ENCODE measurements around the gene NKX6-1. TPM values are rescaled to one million over a fixed set of nuclear protein-coding genes. Genes with fewer than 3 reads are reported as not detected.
A peak's percentile ranks its signal among the peaks of the same experiment; 100 is the strongest.

NKX6-1 gene
- total RNA-seq, 4 donors from 2014 or later, result 0.40 to 19.1 TPM; not detected in 2

GRCh38 chr4:84495118-84495793 lies 3.8 kb downstream of the NKX6-1 start:
- H3K36me3 ChIP-seq, result peaks cover 0 to 9% of the 10 kb centered on the region in 2 donors
- H3K4me1 ChIP-seq, result peaks cover 17 to 44% of the 10 kb centered on the region in 2 donors
- TF ChIP-seq POLR2A (IDR thresholded peaks at IDR 0.05), result peak in 1 of 2 donors; percentile 40
- no peak for TF ChIP-seq CTCF (IDR thresholded peaks at IDR 0.05)
- no peaks in the 10 kb centered on the region for H3K9me3 ChIP-seq
- peak overlapping the region in 1 of 3 donors; percentile 92 for H3K27ac ChIP-seq
- intact Hi-C loops (cut with DNase I), result loop anchor here (10.0 kb wide), 1 partner anchor 340 kb away; no protein-coding TSS in a partner anchor
- no peak for DNase-seq
- 26 to 30% methylated on average over 21 of the region's 21 CpGs for WGBS, 2 donors
- H3K4me3 ChIP-seq (replicated peaks in 1 of 3), result no peak overlapping the region
- no peaks in the 10 kb centered on the region for H3K27me3 ChIP-seq

- DNase-seq, result no peak
- TF ChIP-seq POLR2A (IDR thresholded peaks at IDR 0.05), result no peak
- 61 to 65% methylated on average over 2 of the region's 2 CpGs for WGBS, 2 donors
- H3K9me3 ChIP-seq, result no peaks in the 10 kb centered on the region
- no peak overlapping the region for H3K4me3 ChIP-seq (replicated peaks in 1 of 3)
- H3K27ac ChIP-seq, result peak overlapping the region in 1 of 3 donors; percentile 92
- intact Hi-C loops (cut with DNase I), result loop anchor here (10.0 kb wide), 1 partner anchor 340 kb away; no protein-coding TSS in a partner anchor
- peaks cover 0 to 9% of the 10 kb centered on the region in 2 donors for H3K36me3 ChIP-seq
- H3K27me3 ChIP-seq, result no peaks in the 10 kb centered on the region
- peaks cover 17 to 39% of the 10 kb centered on the region in 2 donors for H3K4me1 ChIP-seq
These were observed 4.6 kb downstream of the NKX6-1 start for GRCh38 chr4:84494531-84494930.

- TF ChIP-seq POLR2A (IDR thresholded peaks at IDR 0.05) (no peak), CTCF (IDR thresholded peaks at IDR 0.05) (no peak)
- H3K27me3 ChIP-seq, result no peaks in the 10 kb centered on the region
These were observed 5.0 kb downstream of the NKX6-1 start for GRCh38 chr4:84494076-84494475.

GRCh38 chr4:84493092-84493850 lies 5.8 kb downstream of the NKX6-1 start:
- 6 to 11% methylated on average over 33 to 48 of the region's 62 CpGs for WGBS, 2 donors
- no peaks in the 10 kb centered on the region for H3K9me3 ChIP-seq

More at GRCh38 chr4:84494076-84494475, 5.0 kb downstream of the NKX6-1 start:
- peaks cover 17 to 34% of the 10 kb centered on the region in 2 donors for H3K4me1 ChIP-seq
- 25 to 37% methylated on average over 2 of the region's 2 CpGs for WGBS, 2 donors
- H3K9me3 ChIP-seq, result no peaks in the 10 kb centered on the region
- H3K4me3 ChIP-seq (replicated peaks in 1 of 3), result no peak overlapping the region
- intact Hi-C loops (cut with DNase I), result loop anchor here (10.0 kb wide), 1 partner anchor 339 kb away; no protein-coding TSS in a partner anchor
- DNase-seq, result no peak
- peaks cover 0 to 9% of the 10 kb centered on the region in 2 donors for H3K36me3 ChIP-seq
- peak overlapping the region in 1 of 3 donors; percentile 92 for H3K27ac ChIP-seq

More at GRCh38 chr4:84493092-84493850, 5.8 kb downstream of the NKX6-1 start:
- Histone ChIP-seq H3K4me1 (peaks cover 17 to 27% of the 10 kb centered on the region in 2 donors), H3K27me3 (no peaks in the 10 kb centered on the region), H3K36me3 (peaks cover 0 to 9% of the 10 kb centered on the region in 2 donors), H3K4me3 (replicated peaks in 1 of 3) (no peak overlapping the region), H3K27ac (peak overlapping the region in 1 of 3 donors; percentile 92)
- peak; percentile 27 to 33 for DNase-seq
- TF ChIP-seq CTCF (IDR thresholded peaks at IDR 0.05), result no peak
- TF ChIP-seq POLR2A (IDR thresholded peaks at IDR 0.05), result peak in 1 of 2 donors; percentile 33
- intact Hi-C loops (cut with DNase I), result loop anchor here (10.0 kb wide), 1 partner anchor 338 kb away; no protein-coding TSS in a partner anchor

All from thyroid gland (tissue), 4 donors.